ENCODE measurements around the gene SERINC5.

Gene SERINC5

GRCh38 chr5:80142996-80143395 lies 112.9 kb downstream of the SERINC5 start:
- Histone ChIP-seq H3K4me3 (ENCODE audit: low read length) (no peak overlapping the region), H3K9me3 (replicated peaks; ENCODE audit: insufficient read depth, low read length) (no peaks in the 10 kb centered on the region), H3K4me2 (ENCODE audit: low read depth, low read length) (no peak overlapping the region), H3K36me3 (replicated peaks; ENCODE audit: insufficient read depth, low read length) (no peaks in the 10 kb centered on the region), H3K4me1 (ENCODE audit: low read length) (no peaks in the 10 kb centered on the region), H3K27ac (ENCODE audit: low read length) (no peak overlapping the region), H3K9ac (ENCODE audit: low read length) (no peak overlapping the region), H3K79me2 (ENCODE audit: low read length) (no peaks in the 10 kb centered on the region), H2AFZ (ENCODE audit: low read length) (no peak overlapping the region), H3K9me2 (replicated peaks; ENCODE audit: insufficient read depth, low read length) (no peaks in the 10 kb centered on the region), H3F3A (ENCODE audit: insufficient read depth, low read length) (no peaks in the 10 kb centered on the region), H4K20me1 (ENCODE audit: insufficient read depth, low read length) (no peaks in the 10 kb centered on the region), H3K27me3 (replicated peaks; ENCODE audit: insufficient read depth, low read length) (no peaks in the 10 kb centered on the region)
- DNase-seq = no peak
- TF ChIP-seq EZH2phosphoT487 (IDR thresholded peaks at IDR 0.05; ENCODE audit: low read length) (no peak), EZH2 (optimal IDR thresholded peaks at IDR 0.05; ENCODE audit: low read depth, low read length) (no peak)
- TF ChIP-seq, protein P1, sequence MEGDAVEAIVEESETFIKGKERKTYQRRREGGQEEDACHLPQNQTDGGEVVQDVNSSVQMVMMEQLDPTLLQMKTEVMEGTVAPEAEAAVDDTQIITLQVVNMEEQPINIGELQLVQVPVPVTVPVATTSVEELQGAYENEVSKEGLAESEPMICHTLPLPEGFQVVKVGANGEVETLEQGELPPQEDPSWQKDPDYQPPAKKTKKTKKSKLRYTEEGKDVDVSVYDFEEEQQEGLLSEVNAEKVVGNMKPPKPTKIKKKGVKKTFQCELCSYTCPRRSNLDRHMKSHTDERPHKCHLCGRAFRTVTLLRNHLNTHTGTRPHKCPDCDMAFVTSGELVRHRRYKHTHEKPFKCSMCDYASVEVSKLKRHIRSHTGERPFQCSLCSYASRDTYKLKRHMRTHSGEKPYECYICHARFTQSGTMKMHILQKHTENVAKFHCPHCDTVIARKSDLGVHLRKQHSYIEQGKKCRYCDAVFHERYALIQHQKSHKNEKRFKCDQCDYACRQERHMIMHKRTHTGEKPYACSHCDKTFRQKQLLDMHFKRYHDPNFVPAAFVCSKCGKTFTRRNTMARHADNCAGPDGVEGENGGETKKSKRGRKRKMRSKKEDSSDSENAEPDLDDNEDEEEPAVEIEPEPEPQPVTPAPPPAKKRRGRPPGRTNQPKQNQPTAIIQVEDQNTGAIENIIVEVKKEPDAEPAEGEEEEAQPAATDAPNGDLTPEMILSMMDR (IDR thresholded peaks at IDR 0.05; ENCODE audit: low read length) = no peak

DNA sequence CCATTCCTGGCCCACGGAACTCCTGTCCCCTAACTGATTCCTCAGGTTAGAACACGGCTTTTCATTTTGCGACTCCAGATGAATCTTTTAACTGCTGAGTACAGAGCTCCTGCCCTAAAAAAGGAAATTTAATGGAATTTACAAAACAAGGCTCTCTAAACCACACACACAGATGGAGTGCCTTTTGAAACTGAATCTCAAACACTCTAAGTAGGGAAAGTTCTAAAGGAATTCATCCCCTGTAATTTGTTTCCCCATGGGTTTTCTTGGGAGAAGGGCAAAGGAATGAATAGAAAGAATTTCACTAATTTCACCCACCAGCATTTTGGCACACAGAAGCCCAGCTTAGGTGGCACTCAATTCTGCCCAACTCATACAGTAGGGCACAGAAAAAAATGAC lies 114.2 kb downstream of the SERINC5 start:
- Histone ChIP-seq H3K79me2 (ENCODE audit: low read length) (no peaks in the 10 kb centered on the region), H3K4me2 (ENCODE audit: low read depth, low read length) (no peak overlapping the region), H3K4me1 (ENCODE audit: low read length) (no peaks in the 10 kb centered on the region), H3K9me3 (replicated peaks; ENCODE audit: insufficient read depth, low read length) (no peaks in the 10 kb centered on the region), H3F3A (ENCODE audit: insufficient read depth, low read length) (no peaks in the 10 kb centered on the region), H3K4me3 (ENCODE audit: low read length) (no peak overlapping the region), H4K20me1 (ENCODE audit: insufficient read depth, low read length) (no peaks in the 10 kb centered on the region), H3K27ac (ENCODE audit: low read length) (no peak overlapping the region), H3K27me3 (replicated peaks; ENCODE audit: insufficient read depth, low read length) (no peaks in the 10 kb centered on the region), H3K9me2 (replicated peaks; ENCODE audit: insufficient read depth, low read length) (no peaks in the 10 kb centered on the region), H3K9ac (ENCODE audit: low read length) (no peak overlapping the region), H2AFZ (ENCODE audit: low read length) (no peak overlapping the region), H3K36me3 (replicated peaks; ENCODE audit: insufficient read depth, low read length) (no peaks in the 10 kb centered on the region)
- no peak for DNase-seq
- no peak for TF ChIP-seq EZH2phosphoT487 (IDR thresholded peaks at IDR 0.05; ENCODE audit: low read length)
- TF ChIP-seq EZH2 (optimal IDR thresholded peaks at IDR 0.05; ENCODE audit: low read depth, low read length) = no peak
- TF ChIP-seq, protein P1 (IDR thresholded peaks at IDR 0.05; ENCODE audit: low read length) = no peak

DNA sequence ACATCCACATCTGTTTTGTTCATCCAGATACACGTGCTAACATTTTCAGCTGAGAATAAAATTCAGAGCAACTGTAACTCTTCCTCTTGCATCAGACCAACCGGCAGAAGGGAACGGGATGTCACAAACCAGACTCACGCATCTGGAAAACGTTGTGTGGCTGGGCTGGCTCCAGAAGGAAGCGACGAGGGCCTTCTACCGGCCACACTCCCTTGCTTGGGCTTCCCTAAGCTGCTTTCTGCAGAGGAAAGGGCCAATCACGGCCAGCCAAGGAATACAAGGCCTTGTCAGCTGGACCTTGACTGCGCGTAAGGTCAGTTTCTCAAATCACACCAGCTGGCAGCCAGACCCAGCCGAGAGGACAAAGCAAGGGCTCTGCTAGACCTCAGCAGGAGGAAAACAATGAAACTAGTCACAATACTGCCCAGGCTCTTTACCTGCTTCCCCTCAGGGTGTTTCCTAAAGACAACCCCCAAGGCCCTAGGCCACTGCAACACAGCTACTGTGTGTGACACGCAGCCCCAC lies 114.6 kb downstream of the SERINC5 start:
- Histone ChIP-seq H3K4me3 (ENCODE audit: low read length) (no peak overlapping the region), H3F3A (ENCODE audit: insufficient read depth, low read length) (no peaks in the 10 kb centered on the region), H2AFZ (ENCODE audit: low read length) (no peak overlapping the region), H3K9me2 (replicated peaks; ENCODE audit: insufficient read depth, low read length) (no peaks in the 10 kb centered on the region), H3K9me3 (replicated peaks; ENCODE audit: insufficient read depth, low read length) (no peaks in the 10 kb centered on the region), H3K4me1 (ENCODE audit: low read length) (no peaks in the 10 kb centered on the region), H3K79me2 (ENCODE audit: low read length) (no peaks in the 10 kb centered on the region), H3K36me3 (replicated peaks; ENCODE audit: insufficient read depth, low read length) (no peaks in the 10 kb centered on the region), H3K9ac (ENCODE audit: low read length) (no peak overlapping the region), H4K20me1 (ENCODE audit: insufficient read depth, low read length) (no peaks in the 10 kb centered on the region), H3K4me2 (ENCODE audit: low read depth, low read length) (no peak overlapping the region), H3K27ac (ENCODE audit: low read length) (no peak overlapping the region), H3K27me3 (replicated peaks; ENCODE audit: insufficient read depth, low read length) (no peaks in the 10 kb centered on the region)
- TF ChIP-seq, protein P1 (IDR thresholded peaks at IDR 0.05; ENCODE audit: low read length) = no peak
- TF ChIP-seq EZH2phosphoT487 (IDR thresholded peaks at IDR 0.05; ENCODE audit: low read length) (no peak), EZH2 (optimal IDR thresholded peaks at IDR 0.05; ENCODE audit: low read depth, low read length) (no peak)
- DNase-seq = no peak

Data from MM.1S (cell line).